AG09319 (cell line): Measurements from ENCODE around the gene DET1.

Experiments used
- DNase-seq: peaks from one replicate; pipeline ENCODE4 v3.0.0-alpha.2; 2010; ENCODE audit warnings: low read depth; ENCODE audit errors: extremely low read depth
- TF ChIP-seq, protein P1 (sequence below): IDR thresholded peaks from 2 replicates; pipeline ENCODE4 v1.5.1; 2011; ENCODE audit warnings: low read depth, mild to moderate bottlenecking, inconsistent platforms, low read length, moderate library complexity

Gene DET1

DNA sequence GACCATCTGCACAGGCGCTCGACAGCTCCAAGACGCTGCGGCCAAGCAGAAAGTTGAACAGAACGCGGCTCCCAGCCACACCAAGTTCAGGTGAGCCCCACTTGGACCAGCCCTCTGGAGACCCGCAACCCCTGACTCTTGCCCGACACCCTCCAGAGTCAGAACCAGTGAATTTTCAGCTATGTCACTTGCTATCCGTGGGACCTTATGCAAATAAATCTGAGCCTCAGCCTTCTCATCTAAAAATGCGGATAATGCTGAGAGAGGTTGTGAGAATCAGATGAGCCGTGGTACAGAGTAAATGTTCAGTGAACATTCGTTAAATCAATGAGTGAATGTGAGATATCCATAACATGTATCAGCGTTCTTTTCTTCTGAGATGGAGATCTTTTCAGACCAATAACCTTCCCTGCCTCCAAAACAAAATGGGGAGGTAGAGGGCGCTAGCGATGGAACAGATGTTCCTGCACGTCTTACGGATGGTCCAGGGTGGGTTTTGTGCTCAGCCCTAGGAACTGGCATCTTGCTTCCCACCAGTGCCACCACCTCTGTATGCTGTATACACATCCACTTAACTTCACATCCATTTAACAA, 78.4 kb downstream of the DET1 start:
- TF ChIP-seq, protein P1, sequence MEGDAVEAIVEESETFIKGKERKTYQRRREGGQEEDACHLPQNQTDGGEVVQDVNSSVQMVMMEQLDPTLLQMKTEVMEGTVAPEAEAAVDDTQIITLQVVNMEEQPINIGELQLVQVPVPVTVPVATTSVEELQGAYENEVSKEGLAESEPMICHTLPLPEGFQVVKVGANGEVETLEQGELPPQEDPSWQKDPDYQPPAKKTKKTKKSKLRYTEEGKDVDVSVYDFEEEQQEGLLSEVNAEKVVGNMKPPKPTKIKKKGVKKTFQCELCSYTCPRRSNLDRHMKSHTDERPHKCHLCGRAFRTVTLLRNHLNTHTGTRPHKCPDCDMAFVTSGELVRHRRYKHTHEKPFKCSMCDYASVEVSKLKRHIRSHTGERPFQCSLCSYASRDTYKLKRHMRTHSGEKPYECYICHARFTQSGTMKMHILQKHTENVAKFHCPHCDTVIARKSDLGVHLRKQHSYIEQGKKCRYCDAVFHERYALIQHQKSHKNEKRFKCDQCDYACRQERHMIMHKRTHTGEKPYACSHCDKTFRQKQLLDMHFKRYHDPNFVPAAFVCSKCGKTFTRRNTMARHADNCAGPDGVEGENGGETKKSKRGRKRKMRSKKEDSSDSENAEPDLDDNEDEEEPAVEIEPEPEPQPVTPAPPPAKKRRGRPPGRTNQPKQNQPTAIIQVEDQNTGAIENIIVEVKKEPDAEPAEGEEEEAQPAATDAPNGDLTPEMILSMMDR, result peak; percentile 38
- DNase-seq, result no peak

DNA sequence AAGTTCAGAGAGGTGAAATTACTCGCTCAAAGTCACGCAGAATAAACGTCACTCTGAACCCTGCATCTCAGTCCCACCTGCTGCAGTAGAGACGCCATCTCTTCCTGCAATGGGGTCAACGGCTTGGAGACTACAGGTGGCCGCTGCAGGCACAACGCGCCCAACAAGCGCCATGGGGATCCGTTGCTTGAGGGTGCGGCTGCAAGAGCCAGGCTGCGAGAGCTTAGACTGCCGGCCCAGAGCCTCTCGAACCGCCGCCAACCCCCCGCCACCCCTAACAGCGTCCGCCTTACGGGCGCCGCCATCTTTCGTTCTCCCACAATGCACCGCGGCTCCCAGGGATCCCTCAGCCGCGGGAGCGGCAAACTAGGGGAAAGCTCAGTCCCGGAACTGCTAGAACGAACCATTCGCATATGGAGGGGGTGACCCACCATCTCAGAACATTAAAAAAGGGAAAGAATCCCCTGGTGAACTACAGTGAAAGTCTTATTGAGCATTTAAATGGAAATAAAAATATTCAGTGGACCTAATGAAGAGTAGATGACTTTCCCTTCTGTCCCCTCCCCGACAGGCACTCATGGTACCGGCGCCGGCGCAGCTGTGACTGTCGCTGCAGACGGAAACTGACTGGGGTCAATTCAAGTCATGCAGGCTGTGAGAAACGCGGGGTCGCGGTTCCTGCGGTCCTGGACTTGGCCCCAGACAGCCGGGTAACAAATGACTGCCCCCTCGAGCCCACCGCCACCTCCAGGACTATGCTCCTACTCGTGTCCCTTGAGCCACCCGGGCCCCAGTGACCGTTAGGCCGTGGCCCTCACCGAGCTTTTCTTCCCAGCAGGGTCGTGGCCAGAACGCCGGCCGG, 79.2 kb downstream of the DET1 start, which contains the start of the genes MRPL46 and MRPS11:
MRPL46 (minus strand) TSS at position 316 of the 862 bp plus-strand sequence; CDS start at position 305, 11 bp downstream.
MRPS11 (plus strand) TSS at position 636 of the 862 bp plus-strand sequence; CDS start at position 646, 10 bp downstream.
- DNase-seq, result peak; percentile 59
- TF ChIP-seq, protein P1, result no peak

DNA sequence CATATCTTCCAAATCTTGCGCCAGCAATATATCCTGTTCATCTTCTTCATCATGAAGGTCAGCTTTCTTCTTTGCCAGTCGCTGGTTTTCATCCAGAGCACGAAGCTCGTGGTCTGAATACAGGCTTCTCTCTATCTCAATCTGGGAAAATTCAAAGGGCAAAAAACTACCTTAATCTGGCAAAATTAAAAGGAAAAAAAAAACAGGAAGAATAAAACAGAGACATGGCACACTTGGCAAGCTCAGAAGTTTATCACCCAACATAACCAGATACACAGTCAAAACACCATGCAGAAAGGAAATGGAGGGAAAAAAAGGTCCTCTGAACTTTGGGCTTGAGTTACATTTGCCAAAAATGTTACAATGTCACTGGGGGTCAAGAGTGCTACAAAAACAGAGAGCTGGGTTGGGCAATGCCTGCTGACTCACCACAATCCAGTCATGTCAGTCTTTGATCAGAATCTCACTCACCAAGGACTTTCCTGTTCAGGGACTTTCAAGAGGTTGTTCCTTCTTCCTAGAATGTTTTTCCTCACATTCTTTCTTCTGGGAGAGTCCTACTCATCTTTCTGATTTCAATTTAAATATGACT, 80.8 kb downstream of the DET1 start:
- TF ChIP-seq, protein P1, result no peak
- no peak for DNase-seq

DNA sequence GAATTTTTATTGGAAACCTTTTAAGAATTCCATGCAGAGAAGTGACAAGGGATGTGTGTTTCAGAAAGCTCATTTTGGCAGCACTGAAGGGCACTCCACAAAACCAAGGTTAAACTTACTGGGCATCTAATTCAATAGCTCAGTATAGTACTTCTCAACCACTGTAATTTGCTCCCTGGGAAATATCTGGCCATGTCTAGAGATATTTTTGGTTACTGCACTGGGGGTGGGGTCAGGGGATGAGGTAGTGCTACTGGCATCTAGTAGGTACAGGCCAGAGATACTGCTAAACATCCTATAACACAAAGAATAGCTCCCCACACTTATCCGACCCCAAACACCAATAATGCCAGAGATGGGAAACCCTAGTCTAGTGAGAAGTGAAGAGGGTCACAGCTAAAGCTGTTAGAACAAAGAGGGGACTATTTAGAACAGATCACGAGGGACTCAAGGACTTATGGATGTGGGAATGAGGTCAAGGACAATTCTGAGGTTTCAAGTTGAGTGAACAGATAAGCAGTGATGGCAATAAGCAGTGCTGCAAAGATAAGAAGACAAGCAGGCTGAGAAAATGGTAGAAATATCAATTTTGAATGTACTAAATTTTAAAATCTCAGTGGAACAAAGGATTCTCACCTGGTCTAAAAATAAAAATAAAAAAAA, 82.5 kb downstream of the DET1 start:
- DNase-seq, result no peak
- TF ChIP-seq, protein P1, result no peak
